ENCODE measurements around the gene SCGB3A1.

SCGB3A1 gene

DNA sequence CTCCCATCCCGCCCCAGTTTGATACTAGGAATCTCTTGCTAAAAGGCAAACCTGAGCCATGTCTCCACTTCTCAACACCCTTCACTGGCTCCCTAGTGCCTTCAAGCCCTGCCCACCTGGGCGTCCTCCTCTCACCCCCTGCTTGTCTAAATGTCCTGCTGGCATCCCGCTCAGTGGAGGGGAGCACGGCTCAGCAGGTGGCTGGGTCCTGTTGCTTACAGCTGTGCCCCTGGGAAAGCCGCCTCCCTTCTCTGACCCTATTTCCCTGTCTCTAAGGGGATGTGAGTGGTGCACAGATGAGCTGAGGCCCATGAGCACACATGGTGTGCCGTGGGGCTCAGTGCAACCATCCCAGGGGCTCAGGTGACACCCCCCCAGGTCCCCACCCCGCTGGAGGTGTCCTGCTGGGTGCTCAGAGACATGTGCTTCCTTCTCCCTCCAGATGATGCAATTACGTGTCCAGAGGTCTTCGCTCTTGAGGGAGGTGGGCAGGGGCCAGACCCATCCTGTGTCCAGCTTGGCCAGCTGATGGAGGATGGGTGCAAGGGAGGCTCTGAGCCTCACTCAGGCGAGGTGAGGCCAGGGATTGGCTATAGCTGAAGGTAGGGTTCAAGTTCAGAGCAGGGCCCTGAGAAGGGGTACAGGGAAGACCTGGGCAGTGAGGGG is 34.0 kb upstream of the SCGB3A1 start:
- no peak for DNase-seq

- DNase-seq = no peak
Observed at GRCh38 chr5:180624587-180624986, 33.3 kb upstream of the SCGB3A1 start.

- no peak for DNase-seq
Observed at GRCh38 chr5:180623844-180624243, 32.5 kb upstream of the SCGB3A1 start.

DNA sequence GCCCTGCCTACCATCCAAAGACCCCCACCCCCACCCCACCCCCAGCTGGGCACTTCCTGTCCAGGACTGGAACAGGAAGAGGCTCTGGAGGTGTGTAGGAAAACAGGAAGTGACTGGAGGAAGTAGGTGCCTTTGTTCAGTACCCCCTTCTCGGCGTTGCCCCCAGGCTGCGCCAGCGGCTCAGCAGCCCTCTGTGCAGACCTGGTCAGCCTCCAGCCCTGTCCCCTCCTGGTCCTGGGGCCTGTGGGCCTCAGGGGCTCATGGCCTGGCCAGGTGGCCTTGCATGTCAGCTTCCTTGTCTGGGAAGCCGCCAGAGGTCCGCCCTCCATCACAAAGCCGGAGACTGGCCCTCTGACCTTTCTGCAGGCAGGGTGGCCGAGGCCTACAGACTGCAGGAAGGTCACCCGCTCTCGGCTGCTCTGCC is 32.1 kb upstream of the SCGB3A1 start:
- DNase-seq = no peak

DNA sequence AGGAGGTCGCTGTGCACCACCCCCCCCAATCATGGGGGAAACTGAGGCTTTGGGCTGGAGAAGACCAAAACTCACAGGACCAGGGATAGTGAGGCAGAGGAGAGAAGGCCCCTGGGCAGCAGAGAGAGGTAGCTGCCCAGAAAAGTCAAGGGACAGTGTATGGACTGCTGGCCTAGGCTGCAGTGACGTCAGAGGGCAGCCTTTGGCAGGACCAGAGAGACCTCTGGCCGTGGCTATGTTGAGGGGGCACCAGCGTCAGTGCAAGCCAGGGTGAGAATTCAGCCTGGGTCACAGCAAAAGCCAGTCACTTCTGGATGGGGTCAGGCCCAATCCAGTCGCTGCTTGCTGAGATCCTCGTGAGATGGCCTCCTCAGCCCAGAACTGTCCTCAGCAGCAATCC is 31.6 kb upstream of the SCGB3A1 start:
- DNase-seq = no peak

DNA sequence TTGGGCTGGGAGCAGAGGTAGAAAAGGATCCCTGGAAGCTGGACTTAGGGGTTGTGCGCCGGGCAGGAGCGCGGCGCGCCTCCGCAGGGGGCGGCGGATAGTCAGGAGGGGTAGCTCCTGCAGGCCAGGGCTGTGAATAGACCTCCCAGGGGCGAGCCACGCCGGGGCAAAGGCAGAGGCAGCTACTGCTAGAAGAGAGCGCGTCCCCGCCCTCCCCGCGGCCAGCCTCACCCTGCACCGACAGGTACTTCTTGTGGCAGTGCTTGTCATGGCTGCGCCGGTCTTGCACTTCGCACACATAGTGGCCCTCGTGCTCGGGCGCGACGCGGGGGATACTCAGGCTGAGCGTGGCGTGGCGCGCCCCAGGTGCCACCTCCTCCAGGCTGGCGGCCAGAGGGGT is 30.0 kb upstream of the SCGB3A1 start:
- DNase-seq = no peak

DNA sequence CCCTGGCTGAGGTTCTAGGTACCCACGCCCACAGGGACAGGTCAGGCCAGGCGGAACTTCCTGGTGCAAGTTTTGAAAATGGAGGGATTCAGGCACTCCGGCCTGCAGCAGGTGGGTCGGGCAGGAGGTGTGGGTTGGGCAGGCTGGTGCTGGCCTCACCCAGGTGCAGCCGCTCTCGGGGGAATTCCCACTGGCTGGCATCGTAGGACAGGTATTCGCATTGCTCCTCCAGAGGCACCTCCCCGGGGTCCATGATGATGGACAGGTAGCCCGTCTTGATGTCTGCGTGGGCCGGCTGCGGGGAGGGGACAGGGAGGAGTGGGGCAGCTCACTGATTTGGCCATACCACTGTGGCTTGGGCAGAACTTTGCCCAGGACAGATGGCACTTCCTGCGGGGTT is 28.7 kb upstream of the SCGB3A1 start:
- no peak for DNase-seq

GRCh38 chr5:180619563-180619915 is 28.2 kb upstream of the SCGB3A1 start:
- no peak for DNase-seq

DNA sequence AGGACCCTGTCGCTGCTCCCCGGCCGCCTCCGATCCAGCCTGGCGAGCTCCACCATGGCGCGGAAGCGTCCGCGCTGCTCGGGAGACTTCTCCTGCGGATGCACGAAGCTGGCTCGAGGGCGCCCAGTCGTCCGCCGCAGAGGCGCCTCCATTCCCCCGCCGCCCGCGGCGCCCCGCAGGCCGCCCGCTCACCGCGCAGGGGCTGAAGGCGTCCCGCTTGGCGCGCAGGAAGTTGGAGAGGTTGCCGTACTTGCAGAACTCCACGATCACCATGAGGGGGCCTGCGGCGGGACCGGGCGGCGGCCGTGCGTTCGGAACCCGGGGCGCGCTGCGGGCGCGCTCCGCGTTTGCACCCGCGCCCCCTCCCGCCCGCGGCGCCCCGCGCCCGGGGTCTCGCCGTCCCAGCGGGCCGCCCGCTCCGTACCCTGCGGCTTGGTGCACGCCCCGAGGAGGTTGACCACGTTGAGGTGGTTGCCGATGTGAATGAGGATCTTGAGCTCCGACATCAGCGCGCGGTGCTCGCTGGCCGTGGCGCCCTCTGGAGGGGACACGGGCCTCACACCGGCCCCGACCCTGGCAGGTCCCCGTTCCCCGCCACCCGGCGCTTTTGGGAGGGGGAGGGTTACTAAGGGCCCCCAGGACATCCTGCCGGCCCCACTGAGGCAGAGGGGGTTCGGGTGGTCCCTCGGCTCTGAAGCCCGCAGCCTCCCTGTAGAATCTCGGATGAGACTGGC is 27.7 kb upstream of the SCGB3A1 start:
- no peak for DNase-seq

GRCh38 chr5:180618487-180618828 is 27.2 kb upstream of the SCGB3A1 start:
- no peak for DNase-seq

DNA sequence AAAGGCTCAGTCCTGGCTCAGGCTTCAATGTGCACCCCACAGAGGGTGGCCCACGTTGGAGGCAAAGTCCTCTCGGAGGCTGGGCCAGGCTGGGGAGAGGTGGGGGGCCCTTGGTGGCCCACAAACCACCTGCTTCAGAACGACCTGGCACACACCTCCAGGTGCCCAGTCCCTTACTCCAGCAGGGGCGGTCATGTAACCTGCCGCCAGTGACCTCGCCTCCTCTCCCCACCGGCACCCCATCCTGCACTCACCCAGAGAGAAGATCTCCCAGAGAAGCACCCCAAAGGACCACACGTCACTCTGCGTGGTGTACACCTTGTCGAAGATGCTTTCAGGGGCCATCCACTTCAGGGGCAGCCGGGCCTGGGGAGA is 22.5 kb upstream of the SCGB3A1 start:
- DNase-seq = no peak

GRCh38 chr5:180613188-180613813 is 22.0 kb upstream of the SCGB3A1 start:
- DNase-seq = peak; percentile 34

DNA sequence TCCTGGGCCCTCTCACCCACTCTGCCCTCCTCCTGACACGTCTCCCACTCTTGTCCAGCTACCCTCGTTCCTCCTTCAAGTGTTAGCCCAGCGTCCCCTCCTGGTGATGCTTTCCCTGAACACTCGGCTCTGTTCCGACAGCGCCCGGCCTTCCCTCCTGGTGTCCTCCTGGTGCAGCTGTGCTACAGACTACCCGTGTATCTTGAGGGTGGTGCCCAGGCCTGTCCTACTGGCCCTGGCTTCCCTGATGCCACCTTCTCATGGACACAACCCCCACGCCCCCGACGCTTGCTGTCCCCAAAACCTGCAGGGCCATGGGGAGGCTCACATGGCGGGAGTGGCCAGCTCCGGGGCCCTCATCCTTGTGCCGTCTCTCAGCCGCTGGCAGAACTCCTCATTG is 21.4 kb upstream of the SCGB3A1 start:
- peak; percentile 50 for DNase-seq

GRCh38 chr5:180611140-180611850 is 20.0 kb upstream of the SCGB3A1 start:
- peak; percentile 92 for DNase-seq

DNA sequence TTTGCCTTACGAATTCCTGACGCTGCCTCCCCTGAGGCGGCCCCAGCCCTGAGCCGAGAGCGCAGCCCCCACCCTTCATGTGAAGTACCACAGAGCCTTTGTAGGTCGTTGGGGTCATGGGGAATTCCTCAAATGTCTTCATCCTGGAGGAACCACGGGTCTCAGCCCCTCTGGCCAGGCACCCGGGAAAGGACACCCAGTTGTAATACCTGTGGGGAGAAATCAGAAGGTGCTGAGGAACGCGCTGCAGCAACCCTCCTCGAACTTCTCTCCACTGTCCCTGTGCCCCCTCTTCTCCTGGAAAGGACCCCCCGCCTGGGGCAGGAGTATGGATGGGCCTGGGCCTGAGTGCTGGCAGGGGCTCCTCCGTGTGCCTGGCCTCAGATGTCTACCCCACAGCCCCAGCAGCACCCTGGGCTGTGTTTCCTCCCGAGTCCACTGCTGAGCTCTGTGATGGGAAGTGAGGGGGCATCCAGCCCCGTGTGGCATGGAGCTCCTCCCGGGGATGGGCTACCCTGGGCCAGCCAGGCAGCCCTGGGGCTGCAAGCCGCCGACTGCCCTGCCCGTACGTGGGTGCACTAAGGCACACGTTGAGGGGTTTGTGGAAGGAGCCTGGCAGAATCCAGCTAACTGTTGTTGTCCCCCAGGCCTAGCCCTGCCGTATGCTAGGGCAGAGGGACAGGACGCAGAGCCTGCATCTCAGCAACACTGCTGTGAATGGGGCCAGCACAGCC is 18.7 kb upstream of the SCGB3A1 start:
- no peak for DNase-seq

DNA sequence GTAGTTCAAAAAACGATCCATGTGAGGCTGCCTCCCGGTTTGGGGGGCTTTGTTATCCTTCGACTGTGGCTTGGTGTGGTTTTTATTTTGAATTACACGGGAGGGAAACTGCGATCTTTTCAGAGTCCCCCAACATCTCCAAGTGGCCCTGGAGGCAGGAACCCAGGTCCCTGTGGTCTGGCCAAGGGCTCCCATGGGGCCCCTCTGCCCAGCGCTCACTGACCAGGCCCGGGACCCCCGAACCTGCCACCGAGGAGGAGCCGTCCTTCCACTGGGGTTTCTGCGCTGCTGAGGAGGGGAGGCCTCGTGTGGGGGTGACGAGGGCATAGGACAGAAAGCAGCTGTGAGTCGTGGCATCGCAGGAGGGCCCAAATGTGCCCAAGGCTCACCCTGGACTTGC is 18.1 kb upstream of the SCGB3A1 start:
- DNase-seq = no peak

GRCh38 chr5:180608572-180609310 is 17.4 kb upstream of the SCGB3A1 start:
- peak; percentile 12 for DNase-seq

DNA sequence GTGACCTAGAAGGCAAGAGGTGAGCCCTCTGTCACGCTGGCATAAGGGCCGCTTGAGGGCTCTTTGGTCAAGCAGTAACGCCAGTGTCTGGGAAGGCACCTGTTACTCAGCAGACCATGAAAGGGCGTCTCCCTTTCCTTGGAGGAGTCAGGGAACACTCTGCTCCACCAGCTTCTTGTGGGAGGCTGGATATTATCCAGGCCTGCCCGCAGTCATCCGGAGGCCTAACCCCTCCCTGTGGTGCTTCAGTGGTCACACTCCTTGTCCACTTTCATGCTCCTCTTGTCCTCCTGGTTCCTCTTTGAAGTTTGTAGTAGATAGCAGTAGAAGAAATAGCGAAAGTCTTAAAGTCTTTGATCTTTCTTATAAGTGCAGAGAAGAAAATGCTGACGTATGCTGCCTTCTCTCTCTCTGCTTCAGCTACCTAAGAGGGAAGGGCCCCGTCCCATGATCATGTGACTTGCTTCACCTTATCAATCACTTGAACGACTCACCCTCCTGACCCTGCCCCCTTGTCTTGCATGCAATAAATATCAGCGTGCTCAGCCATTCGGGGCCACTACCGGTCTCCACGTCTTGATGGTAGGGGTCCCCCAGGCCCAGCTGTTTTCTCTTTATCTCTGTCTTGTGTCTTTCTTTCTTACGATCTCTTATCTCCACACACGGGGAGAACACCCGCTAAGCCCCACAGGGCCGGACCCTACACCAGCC is 16.7 kb upstream of the SCGB3A1 start:
- no peak for DNase-seq

- no peak for DNase-seq
Observed at GRCh38 chr5:180606215-180606785, 15.0 kb upstream of the SCGB3A1 start.

GRCh38 chr5:180605554-180606214 is 14.4 kb upstream of the SCGB3A1 start:
- DNase-seq = peak; percentile 90

DNA sequence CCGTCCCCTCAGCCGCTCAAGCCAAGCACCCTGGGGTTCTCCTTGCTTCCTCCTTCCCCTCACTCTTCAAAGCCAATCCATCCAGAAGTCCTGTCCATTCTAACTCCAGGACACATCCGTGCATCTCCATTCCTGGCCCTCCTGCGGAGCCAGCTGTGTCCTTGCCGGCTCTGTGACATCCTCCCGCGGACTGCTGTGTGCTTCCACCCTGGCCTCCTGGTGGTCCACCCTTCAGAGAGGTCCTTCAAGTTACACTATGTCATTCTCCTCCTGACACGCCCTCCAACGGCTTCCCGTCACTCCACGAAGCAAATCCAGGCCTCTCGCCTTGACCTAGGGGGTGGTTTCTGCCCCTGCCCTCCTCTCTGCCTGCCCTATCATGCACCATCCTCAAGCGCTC is 13.0 kb upstream of the SCGB3A1 start:
- peak; percentile 20 for DNase-seq

All from 8988T (cell line).